Dermis lymphatic vessel endothelial cell (primary cell): Measurements from ENCODE around the gene PLOD2. TPM values are rescaled to one million over a fixed set of nuclear protein-coding genes. Genes with fewer than 3 reads are reported as not detected.

ENCODE experiments used
- total RNA-seq: library from RNA; depleted of rRNA; stranded (reverse); fragments of >200 nt; gene quantifications from 2 replicates; pipeline ENCODE4 v1.2.1, GENCODE V29; 2014

Gene PLOD2
- total RNA-seq: 52.7 and 99.7 TPM in 2 replicates

GRCh38 chr3:146160964-146161662, at the start of gene PLOD2:
Gene PLOD2 (minus strand): TSS chr3:146161184. CDS start chr3:146160989, 195 bp downstream.

Other genes with a start within 250 kb of the PLOD2 start
- gene PLSCR4, start 89.9 kb upstream of the PLOD2 start, total RNA-seq: 696 and 1,538 TPM in 2 replicates